Adrenal gland (tissue), 12 donors: ENCODE measurements around the gene PAX5. TPM values are rescaled to one million over a fixed set of nuclear protein-coding genes. Genes with fewer than 3 reads are reported as not detected.

Source experiments
- DNase-seq, 7 donors: peaks; one replicate each; pipeline ENCODE4 v3.0.0-alpha.2; 2019 to 2020
- H3K27ac ChIP-seq, 5 donors: fragments of 200-600 bp; sonication (generic) in 4 of 5; 1 replicate in 3 of 5; 2 replicates in 2 of 5; pipeline versions ENCODE4 v1.5.1 to v1.8.0; 2016 to 2020; ENCODE audit warnings: mild to moderate bottlenecking in 1 of 5
- H3K27me3 ChIP-seq: fragments of 200-600 bp; 2 replicates; pipeline ENCODE4 v1.8.0; 2021
- H3K36me3 ChIP-seq, 2 donors: fragments of 200-600 bp; replicated peaks in 1 of 2; 1 replicate in 1 of 2; 2 replicates in 1 of 2; pipeline versions ENCODE4 v1.5.1 to v1.8.0; 2018 to 2022
- H3K4me1 ChIP-seq, 2 donors: fragments of 200-600 bp; replicated peaks in 1 of 2; 1 replicate in 1 of 2; 2 replicates in 1 of 2; pipeline versions ENCODE4 v1.5.1 to v1.8.0; 2018 to 2021
- H3K4me3 ChIP-seq, 4 donors: fragments of 200-600 bp; sonication (generic) in 3 of 4; one replicate each; pipeline ENCODE4 v1.5.1; 2016 to 2018
- H3K9me3 ChIP-seq, 3 donors: fragments of 200-600 bp; sonication (generic) in 1 of 3; replicated peaks in 1 of 3; 1 replicate in 2 of 3; 2 replicates in 1 of 3; pipeline versions ENCODE4 v1.5.1 to v1.8.0; 2016 to 2021
- POLR2A ChIP-seq, 2 donors: fragments of 450-650 bp; IDR thresholded peaks; one replicate each; pipeline ENCODE4 v1.6.1; 2017; ENCODE audit warnings: antibody characterized with exemption in 2 of 2, mild to moderate bottlenecking in 2 of 2, moderate library complexity in 1 of 2
- WGBS, 4 donors: extraction: QIAGEN DNeasy Blood & Tissue Kit in 2 of 4; methylation state at CpG; one replicate each; pipeline versions ENCODE4 v1.1.5 to v1.1.7; 2013 to 2017; 5-methylcytosine and 5-hydroxymethylcytosine counted together
- intact Hi-C, 2 donors: fragments of 100-400 bp; cut with DNase I; formaldehyde crosslinking; loops; one replicate each; pipeline versions ENCODE4 v1.14.1 to v1.15.0; 2022 to 2023
- polyA plus RNA-seq, 3 donors: library from polyadenylated mRNA; stranded (reverse); fragments of 200-250 nt in 2 of 3; fragments of 350-450 nt in 1 of 3; fragmentation: Illumina TruSeq in 1 of 3; extraction: RNeasy Lipid Tissue Mini Kit (QIAGEN cat#74804) in 1 of 3; gene quantifications; one replicate each; pipeline ENCODE4 v1.2.3, GENCODE V29; 2013 to 2014
- total RNA-seq, 9 donors: library from RNA; depleted of rRNA in 4 of 9; stranded (reverse); fragments of >200 nt in 4 of 9; fragments of 120-200 nt in 1 of 9; fragmentation: NEBNext Ultra II Directional in 1 of 9; extraction: Animal tissue kit (Norgen Biotek cat#: 25700) in 1 of 9; gene quantifications; one replicate each; pipeline versions ENCODE4 v1.1.0 to v1.2.4, GENCODE V29; 2013 to 2023
- TF ChIP-seq, protein P1 (sequence below), 6 experiments: fragments of 450-650 bp in 4 of 6; fragments of 200-600 bp in 2 of 6; sonication (generic) in 1 of 6; IDR thresholded peaks; 1 replicate in 5 of 6; 2 replicates in 1 of 6; pipeline versions ENCODE4 v1.5.1 to v1.8.0; 2016 to 2021; ENCODE audit warnings: antibody characterized with exemption in 6 of 6, mild to moderate bottlenecking in 2 of 6, moderate library complexity in 1 of 6
- donor health status: healthy with polysubstance abuse.
- donor health status: Bipolar disorder and iron deficiency.
- donor health status: DM: yes; HTN: yes; CAD: no.
- donor health status: DM: no; HTN: no; CAD: no.
- donor health status: DM: no; HTN: no; CAD: no.
- donor health status: DM: yes; HTN: yes; CAD: no.

Gene PAX5
- total and polyA plus RNA-seq, 12 donors = under 0.01 to 0.22 (median 0.09) TPM; not detected in 6

DNA sequence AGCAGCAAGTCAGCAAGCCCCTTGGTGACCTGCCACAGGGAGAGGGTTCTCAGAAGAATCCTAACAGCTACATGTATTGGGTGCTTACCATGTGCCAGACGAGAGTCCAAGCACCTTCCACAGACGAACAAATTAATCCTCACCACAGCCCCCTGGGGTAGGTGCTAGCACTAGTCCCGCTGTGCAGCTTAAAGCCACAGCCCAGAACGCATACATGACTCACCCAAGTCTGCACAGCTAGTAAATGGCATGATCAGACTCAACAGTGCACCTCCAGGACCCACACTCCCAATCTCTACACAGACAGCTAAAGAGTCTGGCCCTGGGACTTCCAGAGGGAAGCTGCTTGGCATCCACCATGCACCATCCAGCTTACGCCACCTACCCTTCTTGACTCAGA is 111.5 kb downstream of the PAX5 start:
- DNase-seq = no peak
- intact Hi-C loops = no loop called here

DNA sequence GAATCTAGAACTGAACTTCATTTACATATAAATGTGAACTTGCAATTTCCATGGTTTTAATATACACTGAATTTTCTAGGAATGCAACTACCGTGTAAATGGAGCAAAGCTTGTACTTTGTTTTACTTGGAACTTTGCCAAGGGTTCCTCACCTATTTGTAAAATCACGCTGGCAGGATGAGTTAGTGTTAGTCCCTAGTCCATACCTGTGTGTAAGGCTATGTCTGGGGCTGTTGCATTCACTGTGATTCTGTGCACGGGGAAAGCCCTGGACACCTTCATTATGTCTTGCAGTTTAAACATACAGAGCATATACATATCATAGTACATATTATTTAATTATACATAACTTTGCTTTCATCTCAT is 119.9 kb downstream of the PAX5 start:
- Histone ChIP-seq H3K27ac (no peak overlapping the region), H3K4me1 (no peaks in the 10 kb centered on the region), H3K4me3 (no peak overlapping the region), H3K9me3 (no peaks in the 10 kb centered on the region), H3K36me3 (no peaks in the 10 kb centered on the region), H3K27me3 (peaks cover 24% of the 10 kb centered on the region)
- DNase-seq = no peak
- TF ChIP-seq, protein P1, sequence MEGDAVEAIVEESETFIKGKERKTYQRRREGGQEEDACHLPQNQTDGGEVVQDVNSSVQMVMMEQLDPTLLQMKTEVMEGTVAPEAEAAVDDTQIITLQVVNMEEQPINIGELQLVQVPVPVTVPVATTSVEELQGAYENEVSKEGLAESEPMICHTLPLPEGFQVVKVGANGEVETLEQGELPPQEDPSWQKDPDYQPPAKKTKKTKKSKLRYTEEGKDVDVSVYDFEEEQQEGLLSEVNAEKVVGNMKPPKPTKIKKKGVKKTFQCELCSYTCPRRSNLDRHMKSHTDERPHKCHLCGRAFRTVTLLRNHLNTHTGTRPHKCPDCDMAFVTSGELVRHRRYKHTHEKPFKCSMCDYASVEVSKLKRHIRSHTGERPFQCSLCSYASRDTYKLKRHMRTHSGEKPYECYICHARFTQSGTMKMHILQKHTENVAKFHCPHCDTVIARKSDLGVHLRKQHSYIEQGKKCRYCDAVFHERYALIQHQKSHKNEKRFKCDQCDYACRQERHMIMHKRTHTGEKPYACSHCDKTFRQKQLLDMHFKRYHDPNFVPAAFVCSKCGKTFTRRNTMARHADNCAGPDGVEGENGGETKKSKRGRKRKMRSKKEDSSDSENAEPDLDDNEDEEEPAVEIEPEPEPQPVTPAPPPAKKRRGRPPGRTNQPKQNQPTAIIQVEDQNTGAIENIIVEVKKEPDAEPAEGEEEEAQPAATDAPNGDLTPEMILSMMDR (IDR thresholded peaks at IDR 0.05) = no peak
- TF ChIP-seq POLR2A (IDR thresholded peaks at IDR 0.05) = no peak
- intact Hi-C loops = no loop called here
- WGBS, 4 donors = 36 to 56% (median 44%) methylated on average over 3 of the region's 3 CpGs

More for the DNA sequence above, 111.5 kb downstream of the PAX5 start:
- H3K9me3 ChIP-seq = no peaks in the 10 kb centered on the region
- peaks cover 3% of the 10 kb centered on the region for H3K27me3 ChIP-seq
- TF ChIP-seq, protein P1 (IDR thresholded peaks at IDR 0.05) = no peak
- TF ChIP-seq POLR2A (IDR thresholded peaks at IDR 0.05) = no peak
- H3K27ac ChIP-seq = no peak overlapping the region
- H3K4me1 ChIP-seq = no peaks in the 10 kb centered on the region
- no peak overlapping the region for H3K4me3 ChIP-seq
- H3K36me3 ChIP-seq = no peaks in the 10 kb centered on the region
- 79 to 84% (median 83%) methylated on average over 2 to 5 of the region's 5 CpGs for WGBS, 4 donors

DNA sequence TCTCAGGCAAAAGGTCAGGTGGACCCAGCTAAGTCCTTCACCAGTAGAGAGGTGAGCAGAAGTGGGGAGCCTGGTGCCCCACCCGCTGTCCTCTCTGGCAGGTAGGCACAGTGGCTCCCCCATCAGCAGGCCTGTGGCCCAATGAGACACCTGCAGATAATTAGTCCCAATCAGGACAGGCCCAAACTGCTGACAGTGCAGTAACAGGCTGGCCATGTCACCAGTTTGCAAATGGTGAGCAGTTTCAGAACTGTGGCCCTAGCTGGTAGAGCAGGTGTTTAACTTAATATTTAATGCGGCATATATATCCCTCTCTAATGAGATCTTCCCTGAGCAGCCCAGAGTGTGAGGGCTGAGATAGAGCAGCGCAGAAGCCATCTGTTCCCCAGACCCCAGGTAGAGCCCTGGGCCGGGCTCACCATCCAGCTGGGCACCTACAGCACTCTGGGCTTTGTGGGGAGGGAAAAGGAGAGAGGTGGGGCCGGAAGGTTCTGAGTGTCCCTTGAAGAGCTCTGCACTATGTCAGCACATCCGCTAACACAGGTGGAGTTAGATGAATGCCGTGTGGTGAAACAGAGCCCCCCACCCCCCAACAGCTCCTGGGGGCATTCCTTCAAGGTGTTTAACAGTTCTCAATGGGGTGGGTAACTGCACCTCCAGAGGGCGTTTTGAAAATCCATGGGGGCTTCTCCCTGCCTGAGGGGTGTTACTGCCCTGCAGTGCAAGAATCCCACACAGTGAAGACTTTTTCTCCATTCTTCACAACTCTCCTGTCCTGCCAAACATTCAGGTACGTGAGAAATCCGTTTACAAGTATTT is 120.5 kb downstream of the PAX5 start:
- Histone ChIP-seq H3K4me3 (no peak overlapping the region), H3K9me3 (no peaks in the 10 kb centered on the region), H3K36me3 (no peaks in the 10 kb centered on the region), H3K4me1 (no peaks in the 10 kb centered on the region), H3K27me3 (peaks cover 26% of the 10 kb centered on the region), H3K27ac (no peak overlapping the region)
- DNase-seq = no peak
- intact Hi-C loops = no loop called here
- 51 to 60% (median 55%) methylated on average over 10 of the region's 10 CpGs for WGBS, 4 donors
- TF ChIP-seq, protein P1 (IDR thresholded peaks at IDR 0.05) = no peak
- no peak for TF ChIP-seq POLR2A (IDR thresholded peaks at IDR 0.05)

DNA sequence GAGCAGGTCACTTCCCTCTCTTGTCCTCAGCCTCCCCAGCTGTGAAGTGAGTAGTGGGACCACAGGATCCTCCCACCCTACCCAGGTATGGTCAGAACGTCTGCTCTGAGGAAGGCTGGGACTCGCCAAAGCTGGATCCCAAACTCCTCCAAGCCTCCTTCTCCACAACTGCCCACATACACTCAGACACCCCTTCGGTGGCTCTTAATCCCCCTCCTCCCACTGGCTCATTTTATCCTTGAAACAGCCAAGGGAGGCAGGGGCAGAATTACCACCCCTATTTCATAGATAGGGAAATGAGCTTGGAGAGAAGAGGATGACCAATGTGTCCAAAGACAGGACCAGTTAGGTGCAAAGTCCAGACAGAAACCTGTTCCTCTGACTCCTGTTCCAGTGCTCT is 121.4 kb downstream of the PAX5 start:
- H3K4me3 ChIP-seq = no peak overlapping the region
- TF ChIP-seq, protein P1 (IDR thresholded peaks at IDR 0.05) = no peak
- no peak for TF ChIP-seq POLR2A (IDR thresholded peaks at IDR 0.05)
- WGBS, 4 donors = 66 to 79% (median 75%) methylated on average over 3 of the region's 3 CpGs
- intact Hi-C loops = no loop called here
- H3K4me1 ChIP-seq = no peaks in the 10 kb centered on the region
- no peaks in the 10 kb centered on the region for H3K9me3 ChIP-seq
- peaks cover 26% of the 10 kb centered on the region for H3K27me3 ChIP-seq
- no peak overlapping the region for H3K27ac ChIP-seq
- H3K36me3 ChIP-seq = no peaks in the 10 kb centered on the region
- no peak for DNase-seq
